GM12874 (cell line): ENCODE data around the gene TMTC3.

ENCODE experiments used
- CTCF ChIP-seq: IDR thresholded peaks from 2 replicates; pipeline ENCODE4 v1.5.1; 2011; ENCODE audit warnings: low read depth, mild to moderate bottlenecking, control low read depth, low read length, moderate library complexity; ENCODE audit not compliant: insufficient read depth

The TMTC3 gene

GRCh38 chr12:88127099-88127498 lies 15.0 kb upstream of the TMTC3 start:
- TF ChIP-seq CTCF: no peak

- TF ChIP-seq CTCF: no peak
These were observed 14.3 kb upstream of the TMTC3 start for GRCh38 chr12:88127855-88128254.

- no peak for TF ChIP-seq CTCF
These were observed 9.7 kb upstream of the TMTC3 start for GRCh38 chr12:88132392-88132791.

GRCh38 chr12:88141425-88141773 lies 708 bp upstream of the TMTC3 start:
- TF ChIP-seq CTCF: no peak

- no peak for TF ChIP-seq CTCF
These were observed 494 bp downstream of the TMTC3 start for GRCh38 chr12:88142610-88142991.

- TF ChIP-seq CTCF: no peak
These were observed 1.9 kb downstream of the TMTC3 start for GRCh38 chr12:88144037-88144436.

- no peak for TF ChIP-seq CTCF
These were observed 2.7 kb downstream of the TMTC3 start for GRCh38 chr12:88144546-88145468.
